HCT116 (cell line): ENCODE results near the gene STARD5. TPM values are rescaled to one million over a fixed set of nuclear protein-coding genes. Genes with fewer than 3 reads are reported as not detected.

ENCODE experiments used
- ATAC-seq: fragments of 200-7000 bp; cut with Tn5 transposase; 2 replicates; pipeline ENCODE4 v1.9.1; 2020; ENCODE audit warnings: mild to moderate bottlenecking, moderate library complexity
- BruUV-seq: library from RNA; stranded (reverse); fragments of 400-500 nt; replicated peaks from 2 replicates; lab custom pipeline; 2021; lab: Mats Ljungman, UMichigan
- CTCF ChIA-PET: fragments of 300-600 bp; sonication (Branson Sonifier 250); formaldehyde crosslinking; loops from one replicate; lab custom pipeline; 2021; ENCODE audit warnings: antibody characterized with exemption; lab: Charles Lee
- POLR2A ChIA-PET: fragments of 300-600, 350-600 bp; sonication (Branson Sonifier 250); formaldehyde crosslinking; loops from one replicate; lab custom pipeline; 2021; ENCODE audit warnings: antibody characterized with exemption; lab: Charles Lee
- RAD21 ChIA-PET, 2 experiments: fragments of 300-600 bp; sonication (Branson Sonifier 250); formaldehyde crosslinking; loops; one replicate each; lab custom pipeline; 2023; ENCODE audit warnings: low total read pairs in 2 of 2; ENCODE audit not compliant: uncharacterized antibody in 2 of 2, unreplicated experiment in 2 of 2, low non-redundant PET in 1 of 2; lab: Charles Lee
- DNase-seq: peaks from one replicate; pipeline ENCODE4 v3.0.0-alpha.2; 2010; ENCODE audit warnings: low read depth, low spot score
- H2AFZ ChIP-seq: fragments of 200-600 bp; shearing (Covaris generic), sonication (generic); 2 replicates; pipeline ENCODE4 v1.6.1; 2017; ENCODE audit warnings: low read depth, mixed run types, mixed read lengths, antibody characterized with exemption, low read length; ENCODE audit not compliant: poor library complexity, severe bottlenecking
- H3K27ac ChIP-seq: 2 replicates; pipeline ENCODE4 v1.5.1; 2012; ENCODE audit warnings: low read depth, low read length
- H3K27me3 ChIP-seq: fragments of 200-600 bp; sonication (generic); 2 replicates; pipeline ENCODE4 v1.6.1; 2016; ENCODE audit warnings: mixed run types, low read length, mixed read lengths; ENCODE audit not compliant: insufficient read depth
- H3K36me3 ChIP-seq, 2 experiments: fragments of 200-500 bp in 1 of 2; fragments of 200-600 bp in 1 of 2; sonication (Bioruptor generic) in 1 of 2; sonication (generic) in 1 of 2; 2 replicates each; pipeline versions ENCODE4 v1.5.1 to v1.6.1; 2014 to 2016; ENCODE audit warnings: low read length in 2 of 2, inconsistent platforms in 1 of 2, mixed read lengths in 1 of 2, mixed run types in 1 of 2; ENCODE audit not compliant: insufficient read depth in 2 of 2, control insufficient read depth in 1 of 2
- H3K4me1 ChIP-seq, 2 experiments: fragments of 200-600 bp in 1 of 2; sonication (generic) in 1 of 2; 2 replicates each; pipeline versions ENCODE4 v1.5.1 to v1.6.1; 2012 to 2017; ENCODE audit warnings: low read length in 2 of 2, inconsistent platforms in 1 of 2, mild to moderate bottlenecking in 1 of 2, mixed read lengths in 1 of 2, mixed run types in 1 of 2, moderate library complexity in 1 of 2; ENCODE audit not compliant: insufficient read depth in 2 of 2, control insufficient read depth in 1 of 2
- H3K4me2 ChIP-seq: fragments of 200-600 bp; sonication (generic); 2 replicates; pipeline ENCODE4 v1.6.1; 2017; ENCODE audit warnings: mixed run types, low read length, mixed read lengths
- H3K4me3 ChIP-seq, 2 experiments: fragments of 200-600 bp in 1 of 2; sonication (generic) in 1 of 2; replicated peaks in 1 of 2; 2 replicates each; pipeline ENCODE4 v1.5.1; 2011 to 2016; ENCODE audit warnings: low read length in 2 of 2, control low read depth in 1 of 2, low read depth in 1 of 2, mild to moderate bottlenecking in 1 of 2, mixed read lengths in 1 of 2, mixed run types in 1 of 2
- H3K79me2 ChIP-seq: fragments of 200-600 bp; sonication (generic); 2 replicates; pipeline ENCODE4 v1.6.1; 2017; ENCODE audit warnings: mild to moderate bottlenecking, mixed run types, low read length, moderate library complexity, mixed read lengths; ENCODE audit not compliant: insufficient read depth
- H3K9ac ChIP-seq: fragments of 200-600 bp; sonication (generic); 2 replicates; pipeline ENCODE4 v1.6.1; 2016; ENCODE audit warnings: low read length, mixed read lengths
- H3K9me2 ChIP-seq: fragments of 200-600 bp; sonication (generic), shearing (Covaris generic); 2 replicates; pipeline ENCODE4 v1.6.1; 2017; ENCODE audit warnings: mixed run types, mild to moderate bottlenecking, moderate library complexity; ENCODE audit not compliant: insufficient read depth
- H3K9me3 ChIP-seq, 2 experiments: fragments of 200-500 bp in 1 of 2; fragments of 200-600 bp in 1 of 2; sonication (Bioruptor generic) in 1 of 2; sonication (generic) in 1 of 2; 2 replicates each; pipeline ENCODE4 v1.6.1; 2014 to 2017; ENCODE audit warnings: low read length in 2 of 2, mixed read lengths in 2 of 2, inconsistent platforms in 1 of 2, low read depth in 1 of 2, mild to moderate bottlenecking in 1 of 2, mixed run types in 1 of 2, moderate library complexity in 1 of 2; ENCODE audit not compliant: control insufficient read depth in 1 of 2, insufficient read depth in 1 of 2
- H4K20me1 ChIP-seq: fragments of 200-600 bp; sonication (generic), shearing (Covaris generic); 2 replicates; pipeline ENCODE4 v1.6.1; 2017; ENCODE audit warnings: mixed run types, mild to moderate bottlenecking, moderate library complexity; ENCODE audit not compliant: insufficient read depth
- CBX3 ChIP-seq: IDR thresholded peaks from 2 replicates; pipeline ENCODE4 v1.6.1; 2012; ENCODE audit warnings: low read depth
- ELF1 ChIP-seq: IDR thresholded peaks from 2 replicates; pipeline ENCODE4 v1.6.1; 2012; ENCODE audit warnings: low read depth, borderline replicate concordance
- EZH2 ChIP-seq: fragments of 200-600 bp; sonication (generic); IDR thresholded peaks from 2 replicates; pipeline ENCODE4 v1.6.1; 2017; ENCODE audit warnings: antibody characterized with exemption, mixed run types
- EZH2phosphoT487 ChIP-seq: fragments of 200-600 bp; IDR thresholded peaks from 2 replicates; pipeline ENCODE4 v1.6.1; 2018; ENCODE audit warnings: antibody characterized with exemption, borderline replicate concordance
- FOSL1 ChIP-seq: IDR thresholded peaks from 2 replicates; pipeline ENCODE4 v1.6.1; 2012; ENCODE audit warnings: low read depth
- JUND ChIP-seq: IDR thresholded peaks from 2 replicates; pipeline ENCODE4 v1.6.1; 2012
- MAX ChIP-seq: IDR thresholded peaks from 2 replicates; pipeline ENCODE4 v1.6.1; 2012
- POLR2A ChIP-seq: IDR thresholded peaks from 2 replicates; pipeline ENCODE4 v1.7.0; 2011; ENCODE audit warnings: borderline replicate concordance; ENCODE audit not compliant: insufficient read depth, insufficient read length; ENCODE audit errors: extremely low read depth
- POLR2AphosphoS5 ChIP-seq: IDR thresholded peaks from 2 replicates; pipeline ENCODE4 v1.6.1; 2011; ENCODE audit warnings: mild to moderate bottlenecking, low read depth, low read length, moderate library complexity
- RAD21 ChIP-seq: IDR thresholded peaks from 2 replicates; pipeline ENCODE4 v1.6.1; 2012; ENCODE audit warnings: low read depth, mild to moderate bottlenecking
- SIN3A ChIP-seq: IDR thresholded peaks from 2 replicates; pipeline ENCODE4 v1.6.1; 2012; ENCODE audit warnings: low read depth
- TCF7L2 ChIP-seq: IDR thresholded peaks from 2 replicates; pipeline ENCODE4 v1.7.0; 2011; ENCODE audit warnings: borderline replicate concordance, inconsistent platforms; ENCODE audit not compliant: insufficient read depth, insufficient read length; ENCODE audit errors: extremely low read depth
- YY1 ChIP-seq: IDR thresholded peaks from 2 replicates; pipeline ENCODE4 v1.6.1; 2011; ENCODE audit warnings: low read length, low read depth, moderate library complexity, mild to moderate bottlenecking; ENCODE audit not compliant: insufficient replicate concordance; ENCODE audit errors: extremely low read depth
- ZBTB33 ChIP-seq: IDR thresholded peaks from 2 replicates; pipeline ENCODE4 v1.6.1; 2011; ENCODE audit warnings: mild to moderate bottlenecking, low read length, moderate library complexity; ENCODE audit not compliant: insufficient replicate concordance; ENCODE audit errors: extremely low read depth
- ZFX ChIP-seq: fragments of 450-650 bp; IDR thresholded peaks from 2 replicates; pipeline ENCODE4 v1.6.1; 2017
- intact Hi-C: fragments of 100-400 bp; cut with micrococcal nuclease; formaldehyde crosslinking; loops from 2 replicates; pipeline ENCODE4 v1.10.0; 2022
- total RNA-seq: library from RNA; stranded (reverse); gene quantifications from one replicate; pipeline ENCODE4 v1.2.1, GENCODE V29; 2021; ENCODE audit not compliant: unreplicated experiment

The STARD5 gene
- total RNA-seq, 1 experiment from 2014 or later = 4.0 TPM

- peaks cover 15 to 16% of the 10 kb centered on the region in 2 experiments for H3K4me1 ChIP-seq
- H3K27me3 ChIP-seq = no peaks in the 10 kb centered on the region
- no peaks in the 10 kb centered on the region for H3K79me2 ChIP-seq
- H3K27ac ChIP-seq = no peak overlapping the region
- no peak overlapping the region for H2AFZ ChIP-seq
- ChIA-PET RAD21 (no interaction called here), CTCF (no interaction called here), POLR2A (no interaction called here)
- H3K9me2 ChIP-seq = no peaks in the 10 kb centered on the region
- H3K4me3 ChIP-seq = no peak overlapping the region
- H3K9ac ChIP-seq = no peak overlapping the region
- ATAC-seq = no peak
- no peaks in the 10 kb centered on the region for H3K36me3 ChIP-seq
- H3K4me2 ChIP-seq = no peak overlapping the region
- no peaks in the 10 kb centered on the region for H4K20me1 ChIP-seq
- no TSS peak for BruUV-seq
- no peaks in the 10 kb centered on the region for H3K9me3 ChIP-seq
- intact Hi-C loops = no loop called here
- TF ChIP-seq MAX (no peak), ZBTB33 (no peak), FOSL1 (no peak), YY1 (no peak), TCF7L2 (no peak), RAD21 (no peak), POLR2A (no peak), CBX3 (no peak), ELF1 (no peak), ZFX (no peak), JUND (no peak), EZH2phosphoT487 (no peak), SIN3A (no peak), EZH2 (no peak), POLR2AphosphoS5 (no peak)
- no peak for DNase-seq
Observed at GRCh38 chr15:81339851-81340250, 15.9 kb upstream of the STARD5 start.
